ENCODE measurements around the gene SREBF1. TPM values are rescaled to one million over a fixed set of nuclear protein-coding genes. Genes with fewer than 3 reads are reported as not detected.

The SREBF1 gene
- total RNA-seq, 1 experiment from 2014 or later: 298 TPM

GRCh38 chr17:17789410-17789809 lies 47.4 kb downstream of the SREBF1 start:
- Histone ChIP-seq H3K27me3 (ENCODE audit: insufficient read depth, low read length) (no peaks in the 10 kb centered on the region), H4K20me1 (ENCODE audit: insufficient read depth) (no peaks in the 10 kb centered on the region), H3K4me2 (ENCODE audit: low read length) (no peak overlapping the region), H3K79me2 (ENCODE audit: insufficient read depth, low read length) (peaks cover 39% of the 10 kb centered on the region), H3K36me3 (ENCODE audit: control insufficient read depth in 1 of 2, insufficient read depth in 2 of 2, low read length in 2 of 2) (no peaks in the 10 kb centered on the region), H3K4me1 (ENCODE audit: control insufficient read depth in 1 of 2, insufficient read depth in 2 of 2, low read length in 2 of 2) (peaks cover 19 to 23% of the 10 kb centered on the region in 2 experiments), H3K4me3 (replicated peaks in 1 of 2; ENCODE audit: low read depth in 1 of 2, low read length in 2 of 2) (no peak overlapping the region), H2AFZ (ENCODE audit: low read depth, low read length, poor library complexity, severe bottlenecking) (no peak overlapping the region), H3K9me2 (ENCODE audit: insufficient read depth) (no peaks in the 10 kb centered on the region), H3K9ac (ENCODE audit: low read length) (no peak overlapping the region), H3K27ac (ENCODE audit: low read depth, low read length) (no peak overlapping the region), H3K9me3 (ENCODE audit: control insufficient read depth in 1 of 2, insufficient read depth in 1 of 2, low read depth in 1 of 2, low read length in 2 of 2) (no peaks in the 10 kb centered on the region)
- intact Hi-C loops (cut with micrococcal nuclease): loop anchor here (10.0 kb wide), 1 partner anchor 105 kb away; the partner anchor contains the start of gene RAI1
- DNase-seq (ENCODE audit: low read depth, low spot score) (no peak), ATAC-seq (no peak)
- ChIA-PET CTCF (no interaction called here), POLR2A (interaction anchor here (1.0 kb wide), 1 partner anchor 97 kb away, joined by 4 read pairs; no protein-coding TSS in a partner anchor), RAD21 (ENCODE audit: low non-redundant PET in 1 of 2, low total read pairs in 2 of 2, uncharacterized antibody in 2 of 2, unreplicated experiment in 2 of 2) (no interaction called here)
- TF ChIP-seq ZNF274 (IDR thresholded peaks at IDR 0.05; ENCODE audit: low read depth, low read length): no peak
- no peak for TF ChIP-seq FOSL1 (IDR thresholded peaks at IDR 0.05; ENCODE audit: low read depth)
- TF ChIP-seq CBX3 (IDR thresholded peaks at IDR 0.05; ENCODE audit: low read depth): no peak
- TF ChIP-seq RAD21 (IDR thresholded peaks at IDR 0.05; ENCODE audit: low read depth): no peak
- no peak for TF ChIP-seq POLR2AphosphoS5 (IDR thresholded peaks at IDR 0.05; ENCODE audit: low read depth, low read length)
- TF ChIP-seq TCF7L2 (IDR thresholded peaks at IDR 0.05; ENCODE audit: borderline replicate concordance, extremely low read depth, insufficient read depth, insufficient read length): no peak
- no TSS peak for BruUV-seq (replicated peaks)

DNA sequence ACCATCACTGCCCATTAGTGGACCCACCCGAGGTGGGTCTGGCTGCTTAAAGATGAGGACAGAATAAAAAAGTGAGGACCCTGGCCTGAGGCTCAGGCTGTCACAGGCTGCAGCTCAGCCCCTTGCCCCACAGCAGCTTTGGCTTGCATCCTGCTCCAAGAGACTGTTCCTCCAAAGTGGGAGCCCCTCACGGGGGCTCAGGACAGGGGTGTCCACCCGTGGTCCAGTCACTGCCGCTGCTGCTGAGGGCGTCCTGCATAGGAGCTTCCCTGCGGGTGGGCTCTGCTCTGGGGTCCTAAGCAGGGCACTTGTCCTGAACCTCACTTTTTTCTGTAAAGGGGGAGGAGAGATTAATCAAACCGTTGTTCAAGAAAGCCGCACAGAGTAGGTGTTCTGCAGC lies 47.8 kb downstream of the SREBF1 start:
- no peak overlapping the region for H3K4me3 ChIP-seq (replicated peaks in 1 of 2; ENCODE audit: low read depth in 1 of 2, low read length in 2 of 2)
- no peaks in the 10 kb centered on the region for H3K36me3 ChIP-seq (ENCODE audit: control insufficient read depth in 1 of 2, insufficient read depth in 2 of 2, low read length in 2 of 2)
- CTCF ChIA-PET: no interaction called here
- no peak overlapping the region for H3K27ac ChIP-seq (ENCODE audit: low read depth, low read length)
- DNase-seq (ENCODE audit: low read depth, low spot score): no peak
- intact Hi-C loops (cut with micrococcal nuclease): loop anchor here (10.0 kb wide), 1 partner anchor 104 kb away; the partner anchor contains the start of gene RAI1
- H3K9ac ChIP-seq (ENCODE audit: low read length): no peak overlapping the region
- ATAC-seq: no peak
- H4K20me1 ChIP-seq (ENCODE audit: insufficient read depth): no peaks in the 10 kb centered on the region
- POLR2A ChIA-PET: no interaction called here
- no TSS peak for BruUV-seq (replicated peaks)
- H3K4me2 ChIP-seq (ENCODE audit: low read length): no peak overlapping the region
- no peaks in the 10 kb centered on the region for H3K9me2 ChIP-seq (ENCODE audit: insufficient read depth)
- H2AFZ ChIP-seq (ENCODE audit: low read depth, low read length, poor library complexity, severe bottlenecking): no peak overlapping the region
- H3K4me1 ChIP-seq (ENCODE audit: control insufficient read depth in 1 of 2, insufficient read depth in 2 of 2, low read length in 2 of 2): peaks cover 24 to 27% of the 10 kb centered on the region in 2 experiments
- H3K79me2 ChIP-seq (ENCODE audit: insufficient read depth, low read length): peaks cover 43% of the 10 kb centered on the region
- RAD21 ChIA-PET (ENCODE audit: low non-redundant PET in 1 of 2, low total read pairs in 2 of 2, uncharacterized antibody in 2 of 2, unreplicated experiment in 2 of 2): no interaction called here
- TF ChIP-seq EGR1 (IDR thresholded peaks at IDR 0.05; ENCODE audit: low read depth) (no peak), MAX (IDR thresholded peaks at IDR 0.05) (no peak), YY1 (IDR thresholded peaks at IDR 0.05; ENCODE audit: extremely low read depth, insufficient replicate concordance, low read depth, low read length) (no peak), EZH2 (IDR thresholded peaks at IDR 0.05) (no peak), ZNF274 (IDR thresholded peaks at IDR 0.05; ENCODE audit: low read depth, low read length) (no peak), CBX3 (IDR thresholded peaks at IDR 0.05; ENCODE audit: low read depth) (no peak), JUND (IDR thresholded peaks at IDR 0.05) (no peak), ZFX (IDR thresholded peaks at IDR 0.05) (no peak), ELF1 (IDR thresholded peaks at IDR 0.05; ENCODE audit: borderline replicate concordance, low read depth) (no peak), POLR2AphosphoS5 (IDR thresholded peaks at IDR 0.05; ENCODE audit: low read depth, low read length) (no peak), EZH2phosphoT487 (IDR thresholded peaks at IDR 0.05; ENCODE audit: borderline replicate concordance) (no peak), SIN3A (IDR thresholded peaks at IDR 0.05; ENCODE audit: low read depth) (no peak)
- TF ChIP-seq, protein P1, sequence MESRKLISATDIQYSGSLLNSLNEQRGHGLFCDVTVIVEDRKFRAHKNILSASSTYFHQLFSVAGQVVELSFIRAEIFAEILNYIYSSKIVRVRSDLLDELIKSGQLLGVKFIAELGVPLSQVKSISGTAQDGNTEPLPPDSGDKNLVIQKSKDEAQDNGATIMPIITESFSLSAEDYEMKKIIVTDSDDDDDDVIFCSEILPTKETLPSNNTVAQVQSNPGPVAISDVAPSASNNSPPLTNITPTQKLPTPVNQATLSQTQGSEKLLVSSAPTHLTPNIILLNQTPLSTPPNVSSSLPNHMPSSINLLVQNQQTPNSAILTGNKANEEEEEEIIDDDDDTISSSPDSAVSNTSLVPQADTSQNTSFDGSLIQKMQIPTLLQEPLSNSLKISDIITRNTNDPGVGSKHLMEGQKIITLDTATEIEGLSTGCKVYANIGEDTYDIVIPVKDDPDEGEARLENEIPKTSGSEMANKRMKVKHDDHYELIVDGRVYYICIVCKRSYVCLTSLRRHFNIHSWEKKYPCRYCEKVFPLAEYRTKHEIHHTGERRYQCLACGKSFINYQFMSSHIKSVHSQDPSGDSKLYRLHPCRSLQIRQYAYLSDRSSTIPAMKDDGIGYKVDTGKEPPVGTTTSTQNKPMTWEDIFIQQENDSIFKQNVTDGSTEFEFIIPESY (IDR thresholded peaks at IDR 0.05; ENCODE audit: extremely low read depth, insufficient replicate concordance, low read length): no peak
- H3K27me3 ChIP-seq (ENCODE audit: insufficient read depth, low read length): no peaks in the 10 kb centered on the region
- H3K9me3 ChIP-seq (ENCODE audit: control insufficient read depth in 1 of 2, insufficient read depth in 1 of 2, low read depth in 1 of 2, low read length in 2 of 2): no peaks in the 10 kb centered on the region

All from HCT116 (cell line).